Measurements from ENCODE around the gene MXD4. TPM values are rescaled to one million over a fixed set of nuclear protein-coding genes. Genes with fewer than 3 reads are reported as not detected.
"Not testable (repeated sequence)": the region's sequence is repeated elsewhere in the genome, so short reads cannot be mapped to it uniquely, and the experiment has no call there.

Gene MXD4
- polyA plus RNA-seq, 2 donors, result 14.5 to 27.2 TPM

GRCh38 chr4:2226261-2226660 lies 35.6 kb downstream of the MXD4 start:
- H3K36me3 ChIP-seq (ENCODE audit: control insufficient read depth in 2 of 2, insufficient read depth in 2 of 2, low read length in 1 of 2), result peaks cover 3 to 6% of the 10 kb centered on the region in 2 donors
- H3K27me3 ChIP-seq (ENCODE audit: control insufficient read depth in 1 of 2, insufficient read depth in 2 of 2, low read length in 2 of 2), result no peaks in the 10 kb centered on the region
- H3K27ac ChIP-seq (ENCODE audit: low read depth in 2 of 2, low read length in 1 of 2), result no peak overlapping the region
- 73 to 75% methylated on average over 2 of the region's 2 CpGs for WGBS, 2 donors
- no peak overlapping the region for H3K4me3 ChIP-seq (ENCODE audit: low read depth in 1 of 2, low read length in 2 of 2)
- H3K4me1 ChIP-seq (ENCODE audit: control insufficient read depth in 2 of 2, insufficient read depth in 2 of 2, low read length in 1 of 2), result no peaks in the 10 kb centered on the region
- no peaks in the 10 kb centered on the region for H3K9me3 ChIP-seq (ENCODE audit: control insufficient read depth in 2 of 2, insufficient read depth in 1 of 2, low read depth in 1 of 2, low read length in 1 of 2)

GRCh38 chr4:2222838-2223237 lies 39.1 kb downstream of the MXD4 start:
- Histone ChIP-seq H3K27me3 (ENCODE audit: control insufficient read depth in 1 of 2, insufficient read depth in 2 of 2, low read length in 2 of 2) (no peaks in the 10 kb centered on the region), H3K4me3 (ENCODE audit: low read depth in 1 of 2, low read length in 2 of 2) (no peak overlapping the region), H3K27ac (ENCODE audit: low read depth in 2 of 2, low read length in 1 of 2) (no peak overlapping the region), H3K4me1 (ENCODE audit: control insufficient read depth in 2 of 2, insufficient read depth in 2 of 2, low read length in 1 of 2) (no peaks in the 10 kb centered on the region), H3K9me3 (ENCODE audit: control insufficient read depth in 2 of 2, insufficient read depth in 1 of 2, low read depth in 1 of 2, low read length in 1 of 2) (no peaks in the 10 kb centered on the region), H3K36me3 (ENCODE audit: control insufficient read depth in 2 of 2, insufficient read depth in 2 of 2, low read length in 1 of 2) (peaks cover 3 to 6% of the 10 kb centered on the region in 2 donors)
- WGBS, 2 donors, result 75 to 91% methylated on average over 2 of the region's 2 CpGs

- not testable (repeated sequence) for H3K4me1 ChIP-seq (ENCODE audit: control insufficient read depth in 2 of 2, insufficient read depth in 2 of 2, low read length in 1 of 2); H3K4me3 ChIP-seq (ENCODE audit: low read depth in 1 of 2, low read length in 2 of 2); H3K27me3 ChIP-seq (ENCODE audit: control insufficient read depth in 1 of 2, insufficient read depth in 2 of 2, low read length in 2 of 2); H3K27ac ChIP-seq (ENCODE audit: low read depth in 2 of 2, low read length in 1 of 2); H3K9me3 ChIP-seq (ENCODE audit: control insufficient read depth in 2 of 2, insufficient read depth in 1 of 2, low read depth in 1 of 2, low read length in 1 of 2); H3K36me3 ChIP-seq (ENCODE audit: control insufficient read depth in 2 of 2, insufficient read depth in 2 of 2, low read length in 1 of 2)
- WGBS, 2 donors, result 64 to 67% methylated on average over 4 of the region's 4 CpGs
Observed at GRCh38 chr4:2221378-2221777, 40.5 kb downstream of the MXD4 start.

- Histone ChIP-seq H3K27me3 (ENCODE audit: control insufficient read depth in 1 of 2, insufficient read depth in 2 of 2, low read length in 2 of 2) (no peaks in the 10 kb centered on the region), H3K4me1 (ENCODE audit: control insufficient read depth in 2 of 2, insufficient read depth in 2 of 2, low read length in 1 of 2) (no peaks in the 10 kb centered on the region), H3K27ac (ENCODE audit: low read depth in 2 of 2, low read length in 1 of 2) (no peak overlapping the region), H3K9me3 (ENCODE audit: control insufficient read depth in 2 of 2, insufficient read depth in 1 of 2, low read depth in 1 of 2, low read length in 1 of 2) (no peaks in the 10 kb centered on the region), H3K36me3 (ENCODE audit: control insufficient read depth in 2 of 2, insufficient read depth in 2 of 2, low read length in 1 of 2) (peaks cover 0 to 4% of the 10 kb centered on the region in 2 donors), H3K4me3 (ENCODE audit: low read depth in 1 of 2, low read length in 2 of 2) (no peak overlapping the region)
- 10 to 13% methylated on average over 10 of the region's 10 CpGs for WGBS, 2 donors
Observed at GRCh38 chr4:2220016-2220630, 41.8 kb downstream of the MXD4 start.

- H3K36me3 ChIP-seq (ENCODE audit: control insufficient read depth in 2 of 2, insufficient read depth in 2 of 2, low read length in 1 of 2), result peaks cover 0 to 4% of the 10 kb centered on the region in 2 donors
- no peak overlapping the region for H3K4me3 ChIP-seq (ENCODE audit: low read depth in 1 of 2, low read length in 2 of 2)
- H3K27me3 ChIP-seq (ENCODE audit: control insufficient read depth in 1 of 2, insufficient read depth in 2 of 2, low read length in 2 of 2), result no peaks in the 10 kb centered on the region
- 91% methylated on average over 6 of the region's 6 CpGs for WGBS, 2 donors
- H3K4me1 ChIP-seq (ENCODE audit: control insufficient read depth in 2 of 2, insufficient read depth in 2 of 2, low read length in 1 of 2), result no peaks in the 10 kb centered on the region
- H3K27ac ChIP-seq (ENCODE audit: low read depth in 2 of 2, low read length in 1 of 2), result no peak overlapping the region
- no peaks in the 10 kb centered on the region for H3K9me3 ChIP-seq (ENCODE audit: control insufficient read depth in 2 of 2, insufficient read depth in 1 of 2, low read depth in 1 of 2, low read length in 1 of 2)
Observed at GRCh38 chr4:2219233-2219760, 42.6 kb downstream of the MXD4 start.

DNA sequence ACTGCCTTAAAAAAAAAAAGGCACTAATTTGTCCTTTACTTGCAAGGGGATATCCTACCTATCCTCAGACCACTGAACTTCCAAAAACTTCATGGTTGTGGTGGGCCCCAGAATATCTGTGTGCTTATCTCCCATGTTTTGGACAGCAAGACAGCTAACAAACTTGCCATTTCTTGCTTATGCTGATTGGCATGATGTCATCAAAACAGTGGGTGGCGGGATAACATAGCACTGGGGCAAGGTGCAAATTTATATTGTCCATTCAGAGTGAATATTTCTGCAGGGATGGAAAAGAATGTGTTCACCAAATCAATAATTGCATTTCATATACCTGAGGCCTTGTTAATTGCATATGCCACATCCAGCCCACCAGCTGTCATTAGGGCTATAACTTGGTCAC lies 43.5 kb downstream of the MXD4 start:
- 84 to 86% methylated on average over 1 of the region's 1 CpG for WGBS, 2 donors

DNA sequence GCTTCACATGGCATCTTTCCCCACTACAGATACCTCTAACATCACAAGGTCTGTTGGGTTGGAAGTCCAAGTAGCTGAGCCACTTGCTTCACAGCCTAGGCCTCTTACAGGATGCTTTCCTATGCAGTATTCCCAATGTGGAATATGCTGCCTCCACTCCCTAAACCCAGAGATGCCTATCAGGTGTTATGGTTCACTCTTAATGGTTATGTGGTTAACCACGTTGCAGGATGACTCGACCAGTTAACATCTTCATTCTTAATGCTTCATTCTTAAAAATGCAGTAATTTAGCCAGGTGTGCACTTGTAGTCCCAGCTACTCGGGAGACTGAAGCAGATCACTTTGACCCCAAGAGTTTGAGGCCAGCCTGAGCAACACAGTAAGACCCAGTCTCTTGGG lies 44.2 kb downstream of the MXD4 start:
- 46 to 55% methylated on average over 3 of the region's 3 CpGs for WGBS, 2 donors
- Histone ChIP-seq H3K27ac (ENCODE audit: low read depth in 2 of 2, low read length in 1 of 2) (no peak overlapping the region), H3K4me3 (ENCODE audit: low read depth in 1 of 2, low read length in 2 of 2) (no peak overlapping the region), H3K4me1 (ENCODE audit: control insufficient read depth in 2 of 2, insufficient read depth in 2 of 2, low read length in 1 of 2) (no peaks in the 10 kb centered on the region), H3K27me3 (ENCODE audit: control insufficient read depth in 1 of 2, insufficient read depth in 2 of 2, low read length in 2 of 2) (no peaks in the 10 kb centered on the region), H3K9me3 (ENCODE audit: control insufficient read depth in 2 of 2, insufficient read depth in 1 of 2, low read depth in 1 of 2, low read length in 1 of 2) (no peaks in the 10 kb centered on the region), H3K36me3 (ENCODE audit: control insufficient read depth in 2 of 2, insufficient read depth in 2 of 2, low read length in 1 of 2) (no peaks in the 10 kb centered on the region)

More for the DNA sequence above, 43.5 kb downstream of the MXD4 start:
- no peaks in the 10 kb centered on the region for H3K27me3 ChIP-seq (ENCODE audit: control insufficient read depth in 1 of 2, insufficient read depth in 2 of 2, low read length in 2 of 2)
- H3K27ac ChIP-seq (ENCODE audit: low read depth in 2 of 2, low read length in 1 of 2), result no peak overlapping the region
- H3K36me3 ChIP-seq (ENCODE audit: control insufficient read depth in 2 of 2, insufficient read depth in 2 of 2, low read length in 1 of 2), result peaks cover 0 to 4% of the 10 kb centered on the region in 2 donors
- no peaks in the 10 kb centered on the region for H3K9me3 ChIP-seq (ENCODE audit: control insufficient read depth in 2 of 2, insufficient read depth in 1 of 2, low read depth in 1 of 2, low read length in 1 of 2)
- H3K4me1 ChIP-seq (ENCODE audit: control insufficient read depth in 2 of 2, insufficient read depth in 2 of 2, low read length in 1 of 2), result no peaks in the 10 kb centered on the region
- no peak overlapping the region for H3K4me3 ChIP-seq (ENCODE audit: low read depth in 1 of 2, low read length in 2 of 2)

DNA sequence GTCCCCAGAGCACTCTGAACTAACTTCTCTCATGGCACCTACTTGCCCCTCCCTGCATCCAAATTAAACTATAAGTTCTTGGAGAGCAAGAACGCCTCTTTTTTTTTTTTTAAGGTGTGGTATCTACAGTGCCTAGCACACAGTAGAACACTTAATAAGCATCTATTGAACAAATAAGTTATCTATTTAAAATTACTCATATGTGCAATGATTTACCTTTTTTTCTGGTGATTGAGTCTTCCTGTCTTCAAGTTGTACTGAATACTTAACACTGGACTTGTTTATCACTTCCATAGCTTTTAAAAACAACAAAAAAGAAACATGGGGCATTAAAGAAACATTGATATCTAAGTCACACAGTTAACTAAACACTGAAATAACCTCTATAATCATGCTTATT lies 49.1 kb downstream of the MXD4 start:
- 63 to 74% methylated on average over 1 of the region's 1 CpG for WGBS, 2 donors
- no peaks in the 10 kb centered on the region for H3K36me3 ChIP-seq (ENCODE audit: control insufficient read depth in 2 of 2, insufficient read depth in 2 of 2, low read length in 1 of 2)

GRCh38 chr4:2202789-2203188 lies 59.1 kb downstream of the MXD4 start:
- not testable (repeated sequence) for H3K9me3 ChIP-seq (ENCODE audit: control insufficient read depth in 2 of 2, insufficient read depth in 1 of 2, low read depth in 1 of 2, low read length in 1 of 2); H3K36me3 ChIP-seq (ENCODE audit: control insufficient read depth in 2 of 2, insufficient read depth in 2 of 2, low read length in 1 of 2)
- WGBS, 2 donors, result 87 to 94% methylated on average over 1 of the region's 1 CpG

More for the DNA sequence above, 49.1 kb downstream of the MXD4 start:
- no peak overlapping the region for H3K4me3 ChIP-seq (ENCODE audit: low read depth in 1 of 2, low read length in 2 of 2)
- no peak overlapping the region for H3K27ac ChIP-seq (ENCODE audit: low read depth in 2 of 2, low read length in 1 of 2)
- no peaks in the 10 kb centered on the region for H3K4me1 ChIP-seq (ENCODE audit: control insufficient read depth in 2 of 2, insufficient read depth in 2 of 2, low read length in 1 of 2)
- H3K9me3 ChIP-seq (ENCODE audit: control insufficient read depth in 2 of 2, insufficient read depth in 1 of 2, low read depth in 1 of 2, low read length in 1 of 2), result no peaks in the 10 kb centered on the region
- no peaks in the 10 kb centered on the region for H3K27me3 ChIP-seq (ENCODE audit: control insufficient read depth in 1 of 2, insufficient read depth in 2 of 2, low read length in 2 of 2)

More at GRCh38 chr4:2202789-2203188, 59.1 kb downstream of the MXD4 start:
- not testable (repeated sequence) for H3K4me3 ChIP-seq (ENCODE audit: low read depth in 1 of 2, low read length in 2 of 2); H3K4me1 ChIP-seq (ENCODE audit: control insufficient read depth in 2 of 2, insufficient read depth in 2 of 2, low read length in 1 of 2); H3K27ac ChIP-seq (ENCODE audit: low read depth in 2 of 2, low read length in 1 of 2); H3K27me3 ChIP-seq (ENCODE audit: control insufficient read depth in 1 of 2, insufficient read depth in 2 of 2, low read length in 2 of 2)

Data from esophagus (tissue), 2 donors.